Tibial nerve (tissue), 4 donors: ENCODE results near the gene CLEC16A.

Source experiments
- CTCF ChIP-seq, 5 experiments: fragments of 200-600 bp in 3 of 5; fragments of 450-650 bp in 2 of 5; sonication (generic) in 3 of 5; IDR thresholded peaks; one replicate each; pipeline ENCODE4 v1.5.1; 2016 to 2019; ENCODE audit warnings: antibody characterized with exemption in 5 of 5, mild to moderate bottlenecking in 3 of 5, moderate library complexity in 2 of 5
- EP300 ChIP-seq, 2 donors: sonication (generic); formaldehyde crosslinking; IDR thresholded peaks; one replicate each; pipeline ENCODE4 v1.6.1; 2017; ENCODE audit warnings: antibody characterized with exemption in 2 of 2, mild to moderate bottlenecking in 1 of 2
- POLR2A ChIP-seq, 2 donors: fragments of 450-650 bp; IDR thresholded peaks; one replicate each; pipeline ENCODE4 v1.6.1; 2017; ENCODE audit warnings: antibody characterized with exemption in 2 of 2, mild to moderate bottlenecking in 2 of 2, moderate library complexity in 2 of 2

GRCh38 chr16:11194913-11195312 is 250.5 kb downstream of the CLEC16A start:
- TF ChIP-seq CTCF (IDR thresholded peaks at IDR 0.05) (no peak), POLR2A (IDR thresholded peaks at IDR 0.05) (no peak), EP300 (IDR thresholded peaks at IDR 0.05) (no peak)
